ENCODE data around the gene VSTM1. TPM values are rescaled to one million over a fixed set of nuclear protein-coding genes. Genes with fewer than 3 reads are reported as not detected.

The VSTM1 gene
- total RNA-seq, 3 donors from 2014 or later (not counting 1 experiment from before 2014, with no cell fraction given) = 0.72 to 2.8 (median 2.7) TPM

GRCh38 chr19:54021932-54022331 lies 41.8 kb downstream of the VSTM1 start:
- Histone ChIP-seq H3K9me3 (ENCODE audit: control insufficient read depth, insufficient read depth, low read length) (no peaks in the 10 kb centered on the region), H3K27me3 (ENCODE audit: control insufficient read depth, insufficient read depth, low read length) (peaks cover 2% of the 10 kb centered on the region), H3K27ac (ENCODE audit: low read length) (no peak overlapping the region), H3K4me3 (ENCODE audit: low read length) (no peak overlapping the region), H3K36me3 (ENCODE audit: control insufficient read depth, insufficient read depth, low read length) (no peaks in the 10 kb centered on the region), H3K4me1 (ENCODE audit: control insufficient read depth, insufficient read depth, low read length) (peaks cover 9% of the 10 kb centered on the region)
- H3K27ac Mint-ChIP-seq = no peak overlapping the region
- DNase-seq = no peak
- intact Hi-C loops (cut with micrococcal nuclease) = no loop called here
- ATAC-seq = no peak
- H3K4me3 Mint-ChIP-seq = no peak overlapping the region
- peaks cover 8 to 15% of the 10 kb centered on the region in 2 donors for H3K27me3 Mint-ChIP-seq (ENCODE audit: low read depth in 2 of 2)
- TF ChIP-seq CTCF (IDR thresholded peaks at IDR 0.05) = no peak
- no peaks in the 10 kb centered on the region for H3K9me3 Mint-ChIP-seq
- peaks cover 0 to 14% of the 10 kb centered on the region in 2 donors for H3K4me1 Mint-ChIP-seq
- 96% methylated on average over 13 of the region's 13 CpGs for WGBS (ENCODE audit: insufficient coverage)
- no peaks in the 10 kb centered on the region for H3K36me3 Mint-ChIP-seq

GRCh38 chr19:54021363-54021762 lies 42.3 kb downstream of the VSTM1 start:
- Histone ChIP-seq H3K27me3 (ENCODE audit: control insufficient read depth, insufficient read depth, low read length) (peaks cover 2% of the 10 kb centered on the region), H3K9me3 (ENCODE audit: control insufficient read depth, insufficient read depth, low read length) (no peaks in the 10 kb centered on the region), H3K4me1 (ENCODE audit: control insufficient read depth, insufficient read depth, low read length) (peaks cover 9% of the 10 kb centered on the region), H3K4me3 (ENCODE audit: low read length) (no peak overlapping the region), H3K27ac (ENCODE audit: low read length) (no peak overlapping the region), H3K36me3 (ENCODE audit: control insufficient read depth, insufficient read depth, low read length) (no peaks in the 10 kb centered on the region)
- DNase-seq (no peak), ATAC-seq (no peak)
- intact Hi-C loops (cut with micrococcal nuclease) = no loop called here
- no peak for TF ChIP-seq CTCF (IDR thresholded peaks at IDR 0.05)
- 89% methylated on average over 8 of the region's 8 CpGs for WGBS (ENCODE audit: insufficient coverage)
- no peaks in the 10 kb centered on the region for H3K36me3 Mint-ChIP-seq
- H3K9me3 Mint-ChIP-seq = no peaks in the 10 kb centered on the region
- H3K4me1 Mint-ChIP-seq = peaks cover 0 to 14% of the 10 kb centered on the region in 2 donors
- peaks cover 8 to 15% of the 10 kb centered on the region in 2 donors for H3K27me3 Mint-ChIP-seq (ENCODE audit: low read depth in 2 of 2)
- H3K4me3 Mint-ChIP-seq = no peak overlapping the region
- H3K27ac Mint-ChIP-seq = peak overlapping the region in 1 of 2 donors; percentile 6

- Histone ChIP-seq H3K36me3 (ENCODE audit: control insufficient read depth, insufficient read depth, low read length) (no peaks in the 10 kb centered on the region), H3K9me3 (ENCODE audit: control insufficient read depth, insufficient read depth, low read length) (no peaks in the 10 kb centered on the region), H3K27me3 (ENCODE audit: control insufficient read depth, insufficient read depth, low read length) (no peaks in the 10 kb centered on the region), H3K4me3 (ENCODE audit: low read length) (no peak overlapping the region), H3K4me1 (ENCODE audit: control insufficient read depth, insufficient read depth, low read length) (peaks cover 4% of the 10 kb centered on the region), H3K27ac (ENCODE audit: low read length) (no peak overlapping the region)
- H3K27ac Mint-ChIP-seq = no peak overlapping the region
- intact Hi-C loops (cut with micrococcal nuclease) = no loop called here
- no peak for TF ChIP-seq CTCF (IDR thresholded peaks at IDR 0.05)
- H3K27me3 Mint-ChIP-seq (ENCODE audit: low read depth in 2 of 2) = peaks cover 17 to 23% of the 10 kb centered on the region in 2 donors
- H3K4me3 Mint-ChIP-seq = no peak overlapping the region
- no peaks in the 10 kb centered on the region for H3K9me3 Mint-ChIP-seq
- no peak for ATAC-seq
- no peaks in the 10 kb centered on the region for H3K36me3 Mint-ChIP-seq
- no peak for DNase-seq
- 98% methylated on average over 4 of the region's 4 CpGs for WGBS (ENCODE audit: insufficient coverage)
- peaks cover 0 to 14% of the 10 kb centered on the region in 2 donors for H3K4me1 Mint-ChIP-seq
These were observed 46.4 kb downstream of the VSTM1 start for GRCh38 chr19:54017261-54017660.

GRCh38 chr19:54014920-54015560 lies 48.7 kb downstream of the VSTM1 start:
- H3K36me3 ChIP-seq (ENCODE audit: control insufficient read depth, insufficient read depth, low read length) = no peaks in the 10 kb centered on the region
- WGBS (ENCODE audit: insufficient coverage) = 64% methylated on average over 19 of the region's 19 CpGs
- intact Hi-C loops (cut with micrococcal nuclease) = no loop called here
- H3K9me3 ChIP-seq (ENCODE audit: control insufficient read depth, insufficient read depth, low read length) = no peaks in the 10 kb centered on the region
- no peak overlapping the region for H3K27ac Mint-ChIP-seq
- peaks cover 4% of the 10 kb centered on the region for H3K4me1 ChIP-seq (ENCODE audit: control insufficient read depth, insufficient read depth, low read length)
- DNase-seq = no peak
- no peaks in the 10 kb centered on the region for H3K36me3 Mint-ChIP-seq
- TF ChIP-seq CTCF (IDR thresholded peaks at IDR 0.05) = no peak
- no peak overlapping the region for H3K4me3 Mint-ChIP-seq
- no peak overlapping the region for H3K27ac ChIP-seq (ENCODE audit: low read length)
- H3K4me1 Mint-ChIP-seq = peaks cover 0 to 4% of the 10 kb centered on the region in 2 donors
- no peak for ATAC-seq
- no peaks in the 10 kb centered on the region for H3K27me3 ChIP-seq (ENCODE audit: control insufficient read depth, insufficient read depth, low read length)
- no peak overlapping the region for H3K4me3 ChIP-seq (ENCODE audit: low read length)
- H3K27me3 Mint-ChIP-seq (ENCODE audit: low read depth in 2 of 2) = peaks cover 17 to 24% of the 10 kb centered on the region in 2 donors
- H3K9me3 Mint-ChIP-seq = no peaks in the 10 kb centered on the region
